Endothelial cell of umbilical vein (primary cell): ENCODE results near the gene CIROP.

Experiments used
- CTCF ChIP-seq, 2 donors: IDR thresholded peaks; 1 replicate in 1 of 2; 2 replicates in 1 of 2; pipeline ENCODE4 v1.5.1; 2011; ENCODE audit warnings: low read length in 2 of 2, mild to moderate bottlenecking in 2 of 2, moderate library complexity in 2 of 2, control low read depth in 1 of 2, inconsistent platforms in 1 of 2, low read depth in 1 of 2; ENCODE audit not compliant: insufficient read depth in 1 of 2; ENCODE audit errors: extremely low read depth in 1 of 2
- FOS ChIP-seq: IDR thresholded peaks from 2 replicates; pipeline ENCODE4 v1.6.1; 2011; ENCODE audit warnings: mild to moderate bottlenecking, low read length, moderate library complexity, borderline replicate concordance; ENCODE audit not compliant: insufficient read depth
- MYC ChIP-seq: IDR thresholded peaks from one replicate; pipeline ENCODE4 v1.6.1; 2011; ENCODE audit warnings: mild to moderate bottlenecking, low read depth, low read length
- POLR2A ChIP-seq: IDR thresholded peaks from 2 replicates; pipeline ENCODE4 v1.6.1; 2012; ENCODE audit warnings: low read depth, mild to moderate bottlenecking, control low read depth, low read length
- POLR2AphosphoS5 ChIP-seq: IDR thresholded peaks from 2 replicates; pipeline ENCODE4 v1.6.1; 2012; ENCODE audit warnings: low read depth, mild to moderate bottlenecking, control low read depth, low read length, moderate library complexity; ENCODE audit not compliant: insufficient read depth

GRCh38 chr14:23074906-23075305, 29.9 kb downstream of the CIROP start:
- TF ChIP-seq FOS (no peak), CTCF (IDR thresholded peaks at IDR 0.05; ENCODE audit: extremely low read depth in 1 of 2, insufficient read depth in 1 of 2, low read depth in 1 of 2, low read length in 2 of 2) (no peak), MYC (no peak), POLR2AphosphoS5 (no peak), POLR2A (no peak)
